Measurements from ENCODE around the gene PXT1. TPM values are rescaled to one million over a fixed set of nuclear protein-coding genes. Genes with fewer than 3 reads are reported as not detected.
A peak's percentile ranks its signal among the peaks of the same experiment; 100 is the strongest.

The PXT1 gene
- total and polyA plus RNA-seq, 9 of the 15 experiments (the other 6 are each of a cell fraction or from before 2014, with no cell fraction given): 0.09 to 0.11 (median 0.10) TPM; not detected in 5

GRCh38 chr6:36441307-36441894 lies 1.3 kb downstream of the PXT1 start (continued):
- TF ChIP-seq BRF2 (IDR thresholded peaks at IDR 0.05; ENCODE audit: borderline replicate concordance, insufficient read depth, insufficient read length): no peak
- TF ChIP-seq CBFA2T3 (IDR thresholded peaks at IDR 0.05): no peak
- TF ChIP-seq ILK (tag; IDR thresholded peaks at IDR 0.05; ENCODE audit: borderline replicate concordance, low read depth): no peak
- TF ChIP-seq RUNX1 (IDR thresholded peaks at IDR 0.05; ENCODE audit: low read depth): no peak
- peak; percentile 95 for TF ChIP-seq PKNOX1 (IDR thresholded peaks at IDR 0.05)
- no peak for TF ChIP-seq ZNF174 (CRISPR knock-in tag; IDR thresholded peaks at IDR 0.05)
- TF ChIP-seq ZNF583 (CRISPR knock-in tag; IDR thresholded peaks at IDR 0.05): no peak
- TF ChIP-seq, protein P1, sequence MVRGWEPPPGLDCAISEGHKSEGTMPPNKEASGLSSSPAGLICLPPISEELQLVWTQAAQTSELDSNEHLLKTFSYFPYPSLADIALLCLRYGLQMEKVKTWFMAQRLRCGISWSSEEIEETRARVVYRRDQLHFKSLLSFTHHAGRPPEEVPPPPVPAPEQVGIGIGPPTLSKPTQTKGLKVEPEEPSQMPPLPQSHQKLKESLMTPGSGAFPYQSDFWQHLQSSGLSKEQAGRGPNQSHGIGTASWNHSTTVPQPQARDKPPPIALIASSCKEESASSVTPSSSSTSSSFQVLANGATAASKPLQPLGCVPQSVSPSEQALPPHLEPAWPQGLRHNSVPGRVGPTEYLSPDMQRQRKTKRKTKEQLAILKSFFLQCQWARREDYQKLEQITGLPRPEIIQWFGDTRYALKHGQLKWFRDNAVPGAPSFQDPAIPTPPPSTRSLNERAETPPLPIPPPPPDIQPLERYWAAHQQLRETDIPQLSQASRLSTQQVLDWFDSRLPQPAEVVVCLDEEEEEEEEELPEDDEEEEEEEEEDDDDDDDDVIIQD (CRISPR knock-in tag; IDR thresholded peaks at IDR 0.05): no peak
- TF ChIP-seq CREM (IDR thresholded peaks at IDR 0.05; ENCODE audit: low read depth): peak; percentile 98
- TF ChIP-seq LCOR (CRISPR knock-in tag; IDR thresholded peaks at IDR 0.05): peak; percentile 62; the same call in 1 of the 2 replicates
- TF ChIP-seq EHMT2 (IDR thresholded peaks at IDR 0.05): no peak
- TF ChIP-seq ZNF668 (CRISPR knock-in tag; IDR thresholded peaks at IDR 0.05): no peak
- no peak for TF ChIP-seq UBTF (IDR thresholded peaks at IDR 0.05; ENCODE audit: borderline replicate concordance in 1 of 2, low read depth in 2 of 2, low read length in 2 of 2)
- TF ChIP-seq CTCF (IDR thresholded peaks at IDR 0.05 in 2 of 3, conservative IDR thresholded peaks at IDR 0.05 in 1 of 3; ENCODE audit: insufficient read depth in 2 of 3, low read depth in 1 of 3, low read length in 3 of 3): no peak
- peak; percentile 89; the same call in 1 of the 2 replicates for TF ChIP-seq STAT6 (CRISPR knock-in tag; IDR thresholded peaks at IDR 0.05)
- TF ChIP-seq ELF1 (tag; IDR thresholded peaks at IDR 0.05): peak; percentile 97
- no peak for TF ChIP-seq ZNF3 (CRISPR knock-in tag; IDR thresholded peaks at IDR 0.05)
